ENCODE measurements around the gene MICALL2.

DNA sequence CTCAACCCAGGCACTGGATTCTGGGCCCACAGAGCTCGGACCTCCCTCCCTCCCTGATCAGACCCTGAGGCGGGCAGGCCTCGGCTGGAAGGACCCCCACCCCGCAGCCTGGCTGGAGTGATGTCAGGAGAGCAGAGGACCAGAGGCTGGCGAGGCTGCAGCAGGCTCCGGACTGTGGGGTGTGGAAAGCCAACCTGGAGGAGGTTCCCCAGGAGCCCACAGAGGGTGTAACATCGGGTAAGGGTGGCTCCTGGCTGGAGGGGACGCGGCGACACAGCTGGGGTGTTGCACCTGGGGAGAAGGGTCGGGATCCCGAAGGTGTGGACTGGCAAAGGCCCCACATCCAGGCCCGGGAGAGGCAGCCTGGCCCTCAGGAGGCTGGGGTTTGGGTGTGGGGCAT lies 8.9 kb upstream of the MICALL2 start:
- TF ChIP-seq CTCF (IDR thresholded peaks at IDR 0.05) (no peak), POLR2A (IDR thresholded peaks at IDR 0.05) (no peak), POLR2AphosphoS5 (IDR thresholded peaks at IDR 0.05) (no peak), EP300 (IDR thresholded peaks at IDR 0.05; ENCODE audit: low read depth) (no peak)
